H1 (cell line): ENCODE data around the gene SH3RF3. TPM values are rescaled to one million over a fixed set of nuclear protein-coding genes. Genes with fewer than 3 reads are reported as not detected.

Experiments used
- CEBPB ChIP-seq: IDR thresholded peaks from 2 replicates; pipeline ENCODE4 v1.6.1; 2012; ENCODE audit warnings: low read depth, low read length
- HDAC6 ChIP-seq: IDR thresholded peaks from one replicate; pipeline ENCODE4 v1.7.1; 2012; ENCODE audit warnings: low read depth, mild to moderate bottlenecking, inconsistent platforms, low read length, moderate library complexity
- SAP30 ChIP-seq: fragments of 300-600 bp; sonication (generic); IDR thresholded peaks from 2 replicates; pipeline ENCODE4 v1.7.1; 2012; ENCODE audit warnings: low read length, moderate library complexity, mild to moderate bottlenecking, inconsistent platforms; ENCODE audit not compliant: insufficient read depth, insufficient replicate concordance
- polyA plus RNA-seq, 7 experiments: library from polyadenylated mRNA; depleted of rRNA in 3 of 7; stranded (reverse) in 5 of 7; unstranded in 2 of 7; fragments of >200 nt in 5 of 7; fragments of 200-250 nt in 2 of 7; gene quantifications; 1 replicate in 5 of 7; 2 replicates in 1 of 7; 4 replicates in 1 of 7; pipeline versions ENCODE4 v1.2.1 to v1.2.3, GENCODE V29; 2011 to 2013; ENCODE audit warnings: missing spikeins in 2 of 7, mixed read lengths in 2 of 7
- total RNA-seq: library from RNA; stranded (reverse); fragmentation: NEBNext Ultra II Directional; extraction: Animal tissue kit (Norgen Biotek cat#: 25700); gene quantifications from 2 replicates; pipeline ENCODE4 v1.2.1, GENCODE V29; 2021
- TF ChIP-seq, protein P1 (sequence below): IDR thresholded peaks from 2 replicates; pipeline ENCODE4 v1.6.1; 2011; ENCODE audit warnings: low read depth, mild to moderate bottlenecking, low read length; ENCODE audit not compliant: insufficient read depth

The SH3RF3 gene
- total and polyA plus RNA-seq, 2 of the 8 experiments (the other 6 are each of a cell fraction or from before 2014, with no cell fraction given): 0.11 to 0.65 TPM

DNA sequence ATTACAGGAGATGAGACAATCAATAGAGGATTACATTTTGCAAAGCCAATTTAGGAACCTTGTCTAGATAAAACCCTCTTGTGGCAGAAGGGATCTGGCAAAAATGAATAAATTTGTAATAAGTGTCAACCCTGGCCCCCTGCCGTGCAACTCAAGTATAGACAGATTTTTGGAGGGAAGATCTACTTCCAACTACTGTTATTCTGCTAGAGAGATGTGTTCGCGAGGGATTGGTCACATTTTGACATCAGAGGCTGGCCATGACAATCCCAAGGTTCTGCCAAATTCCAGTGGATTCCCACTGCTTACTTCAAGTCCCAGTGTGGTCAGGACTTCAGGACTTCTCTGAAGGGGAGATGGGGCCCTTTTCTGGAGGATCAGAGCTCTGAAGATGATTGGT, 192.6 kb downstream of the SH3RF3 start (continued):
- TF ChIP-seq HDAC6: no peak
- TF ChIP-seq, protein P1, sequence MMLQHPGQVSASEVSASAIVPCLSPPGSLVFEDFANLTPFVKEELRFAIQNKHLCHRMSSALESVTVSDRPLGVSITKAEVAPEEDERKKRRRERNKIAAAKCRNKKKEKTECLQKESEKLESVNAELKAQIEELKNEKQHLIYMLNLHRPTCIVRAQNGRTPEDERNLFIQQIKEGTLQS: no peak
- no peak for TF ChIP-seq SAP30
- TF ChIP-seq CEBPB: no peak
